ENCODE measurements around the gene SUCLG2.
"Not testable (repeated sequence)": the region's sequence is repeated elsewhere in the genome, so short reads cannot be mapped to it uniquely, and the experiment has no call there.

DNA sequence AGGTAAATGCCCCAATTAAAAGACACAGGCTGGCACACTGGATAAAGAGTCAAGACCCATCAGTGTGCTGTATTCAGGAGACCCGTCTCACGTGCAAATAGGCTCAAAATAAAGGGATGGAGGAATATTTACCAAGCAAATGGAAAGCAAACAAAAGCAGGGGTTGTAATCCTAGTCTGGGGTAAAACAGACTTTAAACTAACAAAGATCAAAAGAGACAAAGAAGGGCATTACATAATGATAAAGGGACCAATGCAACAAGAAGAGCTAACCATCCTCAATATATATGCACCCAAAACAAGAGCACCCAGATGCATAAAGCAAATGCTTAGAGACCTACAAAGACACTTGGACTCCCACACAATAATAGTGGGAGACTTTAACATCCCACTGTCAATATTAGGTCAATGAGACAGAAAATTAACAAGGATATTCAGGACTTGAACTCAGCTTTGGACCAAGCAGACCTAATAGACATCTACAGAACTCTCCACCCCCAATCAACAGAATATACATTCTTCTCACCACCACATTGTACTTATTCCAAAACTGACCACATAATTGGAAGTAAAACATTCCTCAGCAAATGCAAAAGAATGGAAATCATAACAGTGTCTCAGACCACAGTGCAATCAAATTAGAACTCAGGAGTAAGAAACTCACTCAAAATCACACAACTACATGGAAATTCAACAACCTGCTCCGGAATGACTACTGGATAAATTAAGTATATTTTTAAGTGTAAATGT, 111.7 kb downstream of the SUCLG2 start:
- TF ChIP-seq, protein P1, sequence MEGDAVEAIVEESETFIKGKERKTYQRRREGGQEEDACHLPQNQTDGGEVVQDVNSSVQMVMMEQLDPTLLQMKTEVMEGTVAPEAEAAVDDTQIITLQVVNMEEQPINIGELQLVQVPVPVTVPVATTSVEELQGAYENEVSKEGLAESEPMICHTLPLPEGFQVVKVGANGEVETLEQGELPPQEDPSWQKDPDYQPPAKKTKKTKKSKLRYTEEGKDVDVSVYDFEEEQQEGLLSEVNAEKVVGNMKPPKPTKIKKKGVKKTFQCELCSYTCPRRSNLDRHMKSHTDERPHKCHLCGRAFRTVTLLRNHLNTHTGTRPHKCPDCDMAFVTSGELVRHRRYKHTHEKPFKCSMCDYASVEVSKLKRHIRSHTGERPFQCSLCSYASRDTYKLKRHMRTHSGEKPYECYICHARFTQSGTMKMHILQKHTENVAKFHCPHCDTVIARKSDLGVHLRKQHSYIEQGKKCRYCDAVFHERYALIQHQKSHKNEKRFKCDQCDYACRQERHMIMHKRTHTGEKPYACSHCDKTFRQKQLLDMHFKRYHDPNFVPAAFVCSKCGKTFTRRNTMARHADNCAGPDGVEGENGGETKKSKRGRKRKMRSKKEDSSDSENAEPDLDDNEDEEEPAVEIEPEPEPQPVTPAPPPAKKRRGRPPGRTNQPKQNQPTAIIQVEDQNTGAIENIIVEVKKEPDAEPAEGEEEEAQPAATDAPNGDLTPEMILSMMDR (conservative IDR thresholded peaks at IDR 0.05; ENCODE audit: low read length): not testable (repeated sequence)
- TF ChIP-seq EZH2phosphoT487 (IDR thresholded peaks at IDR 0.05; ENCODE audit: borderline replicate concordance, low read depth, low read length): not testable (repeated sequence)

Measured in OCI-LY7 (cell line).